GM12878 (cell line): ENCODE measurements around the gene LRP8. TPM values are rescaled to one million over a fixed set of nuclear protein-coding genes. Genes with fewer than 3 reads are reported as not detected.

ENCODE experiments used
- BRCA1 ChIP-seq: IDR thresholded peaks from 2 replicates; pipeline ENCODE4 v1.6.1; 2011; ENCODE audit warnings: low read depth, low read length, improper control_type of control experiment
- HCFC1 ChIP-seq: fragments of 150-350 bp; IDR thresholded peaks from 2 replicates; pipeline ENCODE4 v1.6.1; 2014; ENCODE audit warnings: low read length
- HDAC2 ChIP-seq: fragments of 200-600 bp; sonication (generic); IDR thresholded peaks from 2 replicates; pipeline ENCODE4 v1.6.1; 2017
- HDAC6 ChIP-seq: fragments of 200-600 bp; sonication (generic); IDR thresholded peaks from one replicate; pipeline ENCODE4 v1.8.0; 2017; ENCODE audit warnings: antibody characterized with exemption; ENCODE audit not compliant: unreplicated experiment
- KLF5 ChIP-seq: fragments of 450-650 bp; IDR thresholded peaks from 2 replicates; pipeline ENCODE4 v1.6.1; 2014; ENCODE audit warnings: mild to moderate bottlenecking; ENCODE audit not compliant: partially characterized antibody
- SMAD5 ChIP-seq: IDR thresholded peaks from 2 replicates; pipeline ENCODE4 v1.6.1; 2016; ENCODE audit warnings: antibody characterized with exemption, low read depth
- SUPT20H ChIP-seq: IDR thresholded peaks from 2 replicates; pipeline ENCODE4 v1.6.1; 2011; ENCODE audit warnings: low read depth, mild to moderate bottlenecking, low read length, moderate library complexity, borderline replicate concordance; ENCODE audit not compliant: control insufficient read depth
- ZSCAN29 ChIP-seq: fragments of 450-650 bp; IDR thresholded peaks from 2 replicates; pipeline ENCODE4 v1.6.1; 2017; ENCODE audit warnings: mild to moderate bottlenecking, moderate library complexity
- polyA plus RNA-seq, 11 experiments: library from polyadenylated mRNA; depleted of rRNA in 4 of 11; unstranded in 6 of 11; stranded (reverse) in 5 of 11; fragments of >200 nt; fragmentation: Nextera tagmentation in 4 of 11; fragmentation: Illumina TruSeq in 1 of 11; extraction: Ambion mirVana in 4 of 11; extraction: Trizol in 1 of 11; gene quantifications; 1 replicate in 1 of 11; 2 replicates in 10 of 11; pipeline versions ENCODE4 v1.2.1 to v1.2.3, GENCODE V29; 2011 to 2016; ENCODE audit warnings: inconsistent platforms in 2 of 11, missing spikeins in 2 of 11, low read depth in 1 of 11
- total RNA-seq, 4 experiments: library from RNA; depleted of rRNA in 3 of 4; stranded (reverse); fragments of >200 nt in 3 of 4; fragmentation: Illumina TruSeq in 1 of 4; extraction: Trizol in 1 of 4; gene quantifications; 2 replicates each; pipeline versions ENCODE4 v1.2.1 to v1.2.3, GENCODE V29; 2013 to 2021
- TF ChIP-seq, protein P1 (sequence below): fragments of 450-650 bp; IDR thresholded peaks from 2 replicates; pipeline ENCODE4 v1.6.1; 2017; ENCODE audit warnings: low read depth, mild to moderate bottlenecking, moderate library complexity
- TF ChIP-seq, protein P2 (sequence below): fragments of 450-650 bp; formaldehyde crosslinking; IDR thresholded peaks from 2 replicates; pipeline ENCODE4 v1.4.0; 2020; ENCODE audit warnings: mild to moderate bottlenecking, moderate library complexity
- TF ChIP-seq, protein P3 (sequence below): fragments of 450-650 bp; IDR thresholded peaks from 2 replicates; pipeline ENCODE4 v1.6.1; 2018; ENCODE audit warnings: borderline replicate concordance, mild to moderate bottlenecking; ENCODE audit not compliant: partially characterized antibody
- TF ChIP-seq, protein P4 (sequence below): fragments of 150-350 bp; IDR thresholded peaks from 2 replicates; pipeline ENCODE4 v1.6.1; 2016; ENCODE audit warnings: low read depth, low read length
- TF ChIP-seq, protein P5 (sequence below): IDR thresholded peaks from 2 replicates; pipeline ENCODE4 v1.6.1; 2012; ENCODE audit warnings: mild to moderate bottlenecking, low read depth, low read length

Gene LRP8
- total and polyA plus RNA-seq, 10 of the 15 experiments (the other 5 are each of a cell fraction or from before 2014, with no cell fraction given), result 2.8 to 40.5 (median 22.3) TPM

DNA sequence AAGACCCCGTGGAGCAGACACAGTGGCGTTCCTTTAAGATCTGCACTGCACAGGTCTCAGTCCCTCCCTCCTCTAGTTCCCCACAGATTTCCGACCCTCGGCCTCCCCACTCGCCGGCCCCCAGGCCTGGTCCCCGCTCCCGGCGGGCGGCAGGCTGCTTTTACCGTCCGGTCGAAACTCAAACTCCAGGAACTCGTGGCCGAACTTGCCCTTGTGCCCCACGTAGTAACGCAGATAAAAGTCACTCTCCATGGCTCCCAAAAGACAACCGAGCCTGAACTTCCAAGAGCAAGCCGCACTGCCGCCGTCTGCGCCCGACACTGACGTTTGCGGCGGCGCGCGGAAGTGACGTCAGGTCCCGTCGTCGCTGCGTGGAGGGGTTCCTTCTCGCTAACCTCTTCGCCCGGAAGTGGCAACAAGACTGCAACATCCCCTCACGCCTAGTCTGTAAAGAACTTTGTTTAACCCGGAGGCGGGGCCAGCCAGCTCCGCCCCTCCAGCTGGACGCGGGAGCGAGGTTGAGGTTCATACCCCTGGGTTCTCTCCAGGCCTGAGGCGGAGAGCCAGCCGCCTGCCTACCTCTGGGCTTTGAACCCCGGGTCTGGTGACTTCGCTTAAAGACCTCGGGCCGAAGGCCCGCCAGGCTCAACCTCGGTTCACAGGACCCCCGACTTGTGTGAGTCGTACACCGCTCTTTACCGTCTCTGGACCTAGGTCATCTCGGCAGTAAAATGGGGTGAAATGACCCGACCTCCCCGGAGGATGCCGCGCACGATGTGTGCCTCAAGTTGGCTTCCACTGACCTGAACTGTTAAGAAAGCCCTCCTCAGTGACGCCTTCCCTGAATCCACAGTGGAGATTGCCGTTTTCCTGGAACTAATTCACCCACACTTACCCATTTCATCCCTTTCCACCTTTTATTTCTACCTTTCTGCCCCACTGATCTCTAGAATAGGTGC lies 89.4 kb downstream of the LRP8 start, which contains the start of gene MAGOH (continued):
- TF ChIP-seq, protein P1, sequence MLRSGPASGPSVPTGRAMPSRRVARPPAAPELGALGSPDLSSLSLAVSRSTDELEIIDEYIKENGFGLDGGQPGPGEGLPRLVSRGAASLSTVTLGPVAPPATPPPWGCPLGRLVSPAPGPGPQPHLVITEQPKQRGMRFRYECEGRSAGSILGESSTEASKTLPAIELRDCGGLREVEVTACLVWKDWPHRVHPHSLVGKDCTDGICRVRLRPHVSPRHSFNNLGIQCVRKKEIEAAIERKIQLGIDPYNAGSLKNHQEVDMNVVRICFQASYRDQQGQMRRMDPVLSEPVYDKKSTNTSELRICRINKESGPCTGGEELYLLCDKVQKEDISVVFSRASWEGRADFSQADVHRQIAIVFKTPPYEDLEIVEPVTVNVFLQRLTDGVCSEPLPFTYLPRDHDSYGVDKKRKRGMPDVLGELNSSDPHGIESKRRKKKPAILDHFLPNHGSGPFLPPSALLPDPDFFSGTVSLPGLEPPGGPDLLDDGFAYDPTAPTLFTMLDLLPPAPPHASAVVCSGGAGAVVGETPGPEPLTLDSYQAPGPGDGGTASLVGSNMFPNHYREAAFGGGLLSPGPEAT, result peak; percentile 97
- peak; percentile 37; the same call in 1 of the 2 replicates for TF ChIP-seq BRCA1
- TF ChIP-seq, protein P2, sequence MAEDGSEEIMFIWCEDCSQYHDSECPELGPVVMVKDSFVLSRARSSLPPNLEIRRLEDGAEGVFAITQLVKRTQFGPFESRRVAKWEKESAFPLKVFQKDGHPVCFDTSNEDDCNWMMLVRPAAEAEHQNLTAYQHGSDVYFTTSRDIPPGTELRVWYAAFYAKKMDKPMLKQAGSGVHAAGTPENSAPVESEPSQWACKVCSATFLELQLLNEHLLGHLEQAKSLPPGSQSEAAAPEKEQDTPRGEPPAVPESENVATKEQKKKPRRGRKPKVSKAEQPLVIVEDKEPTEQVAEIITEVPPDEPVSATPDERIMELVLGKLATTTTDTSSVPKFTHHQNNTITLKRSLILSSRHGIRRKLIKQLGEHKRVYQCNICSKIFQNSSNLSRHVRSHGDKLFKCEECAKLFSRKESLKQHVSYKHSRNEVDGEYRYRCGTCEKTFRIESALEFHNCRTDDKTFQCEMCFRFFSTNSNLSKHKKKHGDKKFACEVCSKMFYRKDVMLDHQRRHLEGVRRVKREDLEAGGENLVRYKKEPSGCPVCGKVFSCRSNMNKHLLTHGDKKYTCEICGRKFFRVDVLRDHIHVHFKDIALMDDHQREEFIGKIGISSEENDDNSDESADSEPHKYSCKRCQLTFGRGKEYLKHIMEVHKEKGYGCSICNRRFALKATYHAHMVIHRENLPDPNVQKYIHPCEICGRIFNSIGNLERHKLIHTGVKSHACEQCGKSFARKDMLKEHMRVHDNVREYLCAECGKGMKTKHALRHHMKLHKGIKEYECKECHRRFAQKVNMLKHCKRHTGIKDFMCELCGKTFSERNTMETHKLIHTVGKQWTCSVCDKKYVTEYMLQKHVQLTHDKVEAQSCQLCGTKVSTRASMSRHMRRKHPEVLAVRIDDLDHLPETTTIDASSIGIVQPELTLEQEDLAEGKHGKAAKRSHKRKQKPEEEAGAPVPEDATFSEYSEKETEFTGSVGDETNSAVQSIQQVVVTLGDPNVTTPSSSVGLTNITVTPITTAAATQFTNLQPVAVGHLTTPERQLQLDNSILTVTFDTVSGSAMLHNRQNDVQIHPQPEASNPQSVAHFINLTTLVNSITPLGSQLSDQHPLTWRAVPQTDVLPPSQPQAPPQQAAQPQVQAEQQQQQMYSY (CRISPR knock-in tag), result no peak
- TF ChIP-seq ZSCAN29, result no peak
- peak; percentile 84 for TF ChIP-seq HCFC1
- TF ChIP-seq KLF5, result peak; percentile 85
- TF ChIP-seq, protein P3, sequence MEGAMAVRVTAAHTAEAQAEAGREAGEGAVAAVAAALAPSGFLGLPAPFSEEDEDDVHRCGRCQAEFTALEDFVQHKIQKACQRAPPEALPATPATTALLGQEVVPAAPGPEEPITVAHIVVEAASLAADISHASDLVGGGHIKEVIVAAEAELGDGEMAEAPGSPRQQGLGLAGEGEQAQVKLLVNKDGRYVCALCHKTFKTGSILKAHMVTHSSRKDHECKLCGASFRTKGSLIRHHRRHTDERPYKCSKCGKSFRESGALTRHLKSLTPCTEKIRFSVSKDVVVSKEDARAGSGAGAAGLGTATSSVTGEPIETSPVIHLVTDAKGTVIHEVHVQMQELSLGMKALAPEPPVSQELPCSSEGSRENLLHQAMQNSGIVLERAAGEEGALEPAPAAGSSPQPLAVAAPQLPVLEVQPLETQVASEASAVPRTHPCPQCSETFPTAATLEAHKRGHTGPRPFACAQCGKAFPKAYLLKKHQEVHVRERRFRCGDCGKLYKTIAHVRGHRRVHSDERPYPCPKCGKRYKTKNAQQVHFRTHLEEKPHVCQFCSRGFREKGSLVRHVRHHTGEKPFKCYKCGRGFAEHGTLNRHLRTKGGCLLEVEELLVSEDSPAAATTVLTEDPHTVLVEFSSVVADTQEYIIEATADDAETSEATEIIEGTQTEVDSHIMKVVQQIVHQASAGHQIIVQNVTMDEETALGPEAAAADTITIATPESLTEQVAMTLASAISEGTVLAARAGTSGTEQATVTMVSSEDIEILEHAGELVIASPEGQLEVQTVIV, result no peak
- TF ChIP-seq HDAC2, result no peak
- TF ChIP-seq, protein P4, sequence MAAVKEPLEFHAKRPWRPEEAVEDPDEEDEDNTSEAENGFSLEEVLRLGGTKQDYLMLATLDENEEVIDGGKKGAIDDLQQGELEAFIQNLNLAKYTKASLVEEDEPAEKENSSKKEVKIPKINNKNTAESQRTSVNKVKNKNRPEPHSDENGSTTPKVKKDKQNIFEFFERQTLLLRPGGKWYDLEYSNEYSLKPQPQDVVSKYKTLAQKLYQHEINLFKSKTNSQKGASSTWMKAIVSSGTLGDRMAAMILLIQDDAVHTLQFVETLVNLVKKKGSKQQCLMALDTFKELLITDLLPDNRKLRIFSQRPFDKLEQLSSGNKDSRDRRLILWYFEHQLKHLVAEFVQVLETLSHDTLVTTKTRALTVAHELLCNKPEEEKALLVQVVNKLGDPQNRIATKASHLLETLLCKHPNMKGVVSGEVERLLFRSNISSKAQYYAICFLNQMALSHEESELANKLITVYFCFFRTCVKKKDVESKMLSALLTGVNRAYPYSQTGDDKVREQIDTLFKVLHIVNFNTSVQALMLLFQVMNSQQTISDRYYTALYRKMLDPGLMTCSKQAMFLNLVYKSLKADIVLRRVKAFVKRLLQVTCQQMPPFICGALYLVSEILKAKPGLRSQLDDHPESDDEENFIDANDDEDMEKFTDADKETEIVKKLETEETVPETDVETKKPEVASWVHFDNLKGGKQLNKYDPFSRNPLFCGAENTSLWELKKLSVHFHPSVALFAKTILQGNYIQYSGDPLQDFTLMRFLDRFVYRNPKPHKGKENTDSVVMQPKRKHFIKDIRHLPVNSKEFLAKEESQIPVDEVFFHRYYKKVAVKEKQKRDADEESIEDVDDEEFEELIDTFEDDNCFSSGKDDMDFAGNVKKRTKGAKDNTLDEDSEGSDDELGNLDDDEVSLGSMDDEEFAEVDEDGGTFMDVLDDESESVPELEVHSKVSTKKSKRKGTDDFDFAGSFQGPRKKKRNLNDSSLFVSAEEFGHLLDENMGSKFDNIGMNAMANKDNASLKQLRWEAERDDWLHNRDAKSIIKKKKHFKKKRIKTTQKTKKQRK, result 0 out of 2 replicates have a peak, but pooled peaks have one; percentile 34
- TF ChIP-seq SMAD5, result no peak
- TF ChIP-seq, protein P5, sequence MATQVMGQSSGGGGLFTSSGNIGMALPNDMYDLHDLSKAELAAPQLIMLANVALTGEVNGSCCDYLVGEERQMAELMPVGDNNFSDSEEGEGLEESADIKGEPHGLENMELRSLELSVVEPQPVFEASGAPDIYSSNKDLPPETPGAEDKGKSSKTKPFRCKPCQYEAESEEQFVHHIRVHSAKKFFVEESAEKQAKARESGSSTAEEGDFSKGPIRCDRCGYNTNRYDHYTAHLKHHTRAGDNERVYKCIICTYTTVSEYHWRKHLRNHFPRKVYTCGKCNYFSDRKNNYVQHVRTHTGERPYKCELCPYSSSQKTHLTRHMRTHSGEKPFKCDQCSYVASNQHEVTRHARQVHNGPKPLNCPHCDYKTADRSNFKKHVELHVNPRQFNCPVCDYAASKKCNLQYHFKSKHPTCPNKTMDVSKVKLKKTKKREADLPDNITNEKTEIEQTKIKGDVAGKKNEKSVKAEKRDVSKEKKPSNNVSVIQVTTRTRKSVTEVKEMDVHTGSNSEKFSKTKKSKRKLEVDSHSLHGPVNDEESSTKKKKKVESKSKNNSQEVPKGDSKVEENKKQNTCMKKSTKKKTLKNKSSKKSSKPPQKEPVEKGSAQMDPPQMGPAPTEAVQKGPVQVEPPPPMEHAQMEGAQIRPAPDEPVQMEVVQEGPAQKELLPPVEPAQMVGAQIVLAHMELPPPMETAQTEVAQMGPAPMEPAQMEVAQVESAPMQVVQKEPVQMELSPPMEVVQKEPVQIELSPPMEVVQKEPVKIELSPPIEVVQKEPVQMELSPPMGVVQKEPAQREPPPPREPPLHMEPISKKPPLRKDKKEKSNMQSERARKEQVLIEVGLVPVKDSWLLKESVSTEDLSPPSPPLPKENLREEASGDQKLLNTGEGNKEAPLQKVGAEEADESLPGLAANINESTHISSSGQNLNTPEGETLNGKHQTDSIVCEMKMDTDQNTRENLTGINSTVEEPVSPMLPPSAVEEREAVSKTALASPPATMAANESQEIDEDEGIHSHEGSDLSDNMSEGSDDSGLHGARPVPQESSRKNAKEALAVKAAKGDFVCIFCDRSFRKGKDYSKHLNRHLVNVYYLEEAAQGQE, result no peak
- TF ChIP-seq HDAC6, result no peak
- TF ChIP-seq SUPT20H, result no peak
